ENCODE data around the gene TBX15. TPM values are rescaled to one million over a fixed set of nuclear protein-coding genes. Genes with fewer than 3 reads are reported as not detected.

Gene TBX15
- total RNA-seq, 1 donor from 2014 or later = 0.15 TPM

DNA sequence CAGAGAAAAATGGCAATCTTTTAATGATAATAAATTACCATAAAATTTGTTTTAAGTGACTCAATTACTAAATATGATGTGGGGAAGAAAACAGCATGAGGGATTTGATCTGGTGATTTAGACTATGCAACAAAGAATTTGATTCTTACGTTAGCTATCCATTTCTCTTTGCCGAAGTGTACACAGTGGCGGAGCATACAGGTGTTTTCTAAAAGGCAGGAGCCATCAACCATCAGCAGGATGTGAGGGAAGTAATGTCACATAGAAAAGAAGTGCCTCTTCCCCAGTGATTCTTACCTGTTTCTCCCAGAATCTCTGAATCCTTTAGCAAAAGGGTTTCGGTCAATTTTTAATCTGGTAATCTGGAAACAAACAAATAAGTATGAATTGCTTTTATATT, 74.3 kb downstream of the TBX15 start:
- no peak for ATAC-seq
- no peaks in the 10 kb centered on the region for H3K27me3 ChIP-seq (ENCODE audit: low read depth)
- no peaks in the 10 kb centered on the region for H3K9me3 ChIP-seq
- H3K4me1 ChIP-seq = no peaks in the 10 kb centered on the region
- DNase-seq = no peak
- intact Hi-C loops (cut with DNase I) = no loop called here
- H3K4me3 ChIP-seq = no peak overlapping the region
- no peaks in the 10 kb centered on the region for H3K36me3 ChIP-seq
- no peak overlapping the region for H3K27ac ChIP-seq
- TF ChIP-seq, protein P1, sequence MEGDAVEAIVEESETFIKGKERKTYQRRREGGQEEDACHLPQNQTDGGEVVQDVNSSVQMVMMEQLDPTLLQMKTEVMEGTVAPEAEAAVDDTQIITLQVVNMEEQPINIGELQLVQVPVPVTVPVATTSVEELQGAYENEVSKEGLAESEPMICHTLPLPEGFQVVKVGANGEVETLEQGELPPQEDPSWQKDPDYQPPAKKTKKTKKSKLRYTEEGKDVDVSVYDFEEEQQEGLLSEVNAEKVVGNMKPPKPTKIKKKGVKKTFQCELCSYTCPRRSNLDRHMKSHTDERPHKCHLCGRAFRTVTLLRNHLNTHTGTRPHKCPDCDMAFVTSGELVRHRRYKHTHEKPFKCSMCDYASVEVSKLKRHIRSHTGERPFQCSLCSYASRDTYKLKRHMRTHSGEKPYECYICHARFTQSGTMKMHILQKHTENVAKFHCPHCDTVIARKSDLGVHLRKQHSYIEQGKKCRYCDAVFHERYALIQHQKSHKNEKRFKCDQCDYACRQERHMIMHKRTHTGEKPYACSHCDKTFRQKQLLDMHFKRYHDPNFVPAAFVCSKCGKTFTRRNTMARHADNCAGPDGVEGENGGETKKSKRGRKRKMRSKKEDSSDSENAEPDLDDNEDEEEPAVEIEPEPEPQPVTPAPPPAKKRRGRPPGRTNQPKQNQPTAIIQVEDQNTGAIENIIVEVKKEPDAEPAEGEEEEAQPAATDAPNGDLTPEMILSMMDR (IDR thresholded peaks at IDR 0.05) = no peak

- Histone ChIP-seq H3K4me1 (no peaks in the 10 kb centered on the region), H3K27ac (no peak overlapping the region), H3K4me3 (no peak overlapping the region), H3K27me3 (ENCODE audit: low read depth) (no peaks in the 10 kb centered on the region), H3K9me3 (no peaks in the 10 kb centered on the region), H3K36me3 (no peaks in the 10 kb centered on the region)
- TF ChIP-seq, protein P1 (IDR thresholded peaks at IDR 0.05) = no peak
- DNase-seq = no peak
- intact Hi-C loops (cut with DNase I) = no loop called here
- ATAC-seq = no peak
Observed at GRCh38 chr1:118912574-118912973, 75.6 kb downstream of the TBX15 start.

DNA sequence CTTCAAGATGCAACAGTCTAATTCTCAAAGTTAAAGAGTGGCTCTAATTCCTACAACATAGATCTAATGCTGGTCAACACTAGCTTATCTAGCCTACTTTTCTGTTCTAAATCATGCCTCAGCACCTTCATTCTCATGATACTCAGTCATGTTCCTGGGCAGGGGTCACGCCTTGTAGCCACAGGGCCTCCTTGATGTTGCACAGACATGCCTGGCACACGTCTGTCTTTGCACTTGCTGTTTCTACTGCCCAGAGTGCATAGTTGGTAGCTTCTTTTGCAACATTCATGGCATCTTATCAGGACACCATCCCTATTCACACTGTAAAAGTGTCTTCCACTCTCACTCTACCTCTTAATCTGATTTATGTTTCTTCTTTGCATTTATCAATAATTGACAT, 76.6 kb downstream of the TBX15 start:
- intact Hi-C loops (cut with DNase I) = no loop called here
- ATAC-seq (no peak), DNase-seq (no peak)
- no peak overlapping the region for H3K27ac ChIP-seq
- TF ChIP-seq, protein P1 (IDR thresholded peaks at IDR 0.05) = no peak
- H3K9me3 ChIP-seq = no peaks in the 10 kb centered on the region
- no peaks in the 10 kb centered on the region for H3K27me3 ChIP-seq (ENCODE audit: low read depth)
- H3K4me1 ChIP-seq = no peaks in the 10 kb centered on the region
- no peaks in the 10 kb centered on the region for H3K36me3 ChIP-seq
- no peak overlapping the region for H3K4me3 ChIP-seq

DNA sequence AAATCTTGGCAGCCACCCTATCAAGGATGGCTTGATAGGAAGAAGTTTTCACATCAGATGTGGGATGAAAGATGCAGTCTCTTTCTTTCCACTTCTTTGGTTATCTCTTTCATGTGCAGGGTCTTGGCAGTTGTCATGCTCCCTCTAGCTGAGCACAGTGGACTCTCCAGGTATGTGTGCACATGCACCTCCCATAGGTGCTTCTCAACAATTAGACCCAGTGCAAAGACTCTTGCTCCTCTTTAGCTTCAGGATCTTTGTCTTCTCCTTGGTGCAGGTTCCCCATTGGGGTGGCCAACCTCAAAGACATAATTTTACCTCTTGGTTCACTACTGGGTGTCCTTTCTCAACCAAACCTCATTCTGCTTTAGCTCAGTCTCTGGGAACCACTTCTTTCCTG, 80.7 kb downstream of the TBX15 start:
- Histone ChIP-seq H3K9me3 (no peaks in the 10 kb centered on the region), H3K27ac (no peak overlapping the region), H3K36me3 (no peaks in the 10 kb centered on the region), H3K4me3 (no peak overlapping the region), H3K27me3 (ENCODE audit: low read depth) (no peaks in the 10 kb centered on the region), H3K4me1 (no peaks in the 10 kb centered on the region)
- TF ChIP-seq, protein P1 (IDR thresholded peaks at IDR 0.05) = no peak
- ATAC-seq (no peak), DNase-seq (no peak)
- intact Hi-C loops (cut with DNase I) = no loop called here

DNA sequence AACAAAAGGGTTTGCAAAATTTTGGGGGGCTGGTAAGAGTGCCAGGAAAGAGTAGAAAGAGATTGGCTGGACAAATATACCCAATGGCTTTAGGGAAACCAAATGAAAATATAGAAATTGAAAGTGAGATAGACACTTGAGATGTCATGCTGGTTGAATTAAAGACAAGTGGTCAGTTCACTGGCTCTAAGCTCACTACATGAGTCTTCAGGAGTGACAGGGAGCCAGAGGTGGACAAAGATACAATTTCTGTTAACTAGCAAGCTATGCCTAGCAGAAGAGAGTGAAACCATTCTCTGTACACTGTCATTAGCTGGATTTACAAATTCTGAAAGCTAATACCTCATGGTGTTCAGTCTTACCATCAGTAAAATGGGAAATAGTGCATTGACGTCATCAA, 82.5 kb downstream of the TBX15 start:
- Histone ChIP-seq H3K27me3 (ENCODE audit: low read depth) (no peaks in the 10 kb centered on the region), H3K9me3 (no peaks in the 10 kb centered on the region), H3K36me3 (no peaks in the 10 kb centered on the region), H3K4me1 (no peaks in the 10 kb centered on the region), H3K4me3 (no peak overlapping the region), H3K27ac (no peak overlapping the region)
- intact Hi-C loops (cut with DNase I) = no loop called here
- no peak for DNase-seq
- TF ChIP-seq, protein P1 (IDR thresholded peaks at IDR 0.05) = no peak
- ATAC-seq = no peak

DNA sequence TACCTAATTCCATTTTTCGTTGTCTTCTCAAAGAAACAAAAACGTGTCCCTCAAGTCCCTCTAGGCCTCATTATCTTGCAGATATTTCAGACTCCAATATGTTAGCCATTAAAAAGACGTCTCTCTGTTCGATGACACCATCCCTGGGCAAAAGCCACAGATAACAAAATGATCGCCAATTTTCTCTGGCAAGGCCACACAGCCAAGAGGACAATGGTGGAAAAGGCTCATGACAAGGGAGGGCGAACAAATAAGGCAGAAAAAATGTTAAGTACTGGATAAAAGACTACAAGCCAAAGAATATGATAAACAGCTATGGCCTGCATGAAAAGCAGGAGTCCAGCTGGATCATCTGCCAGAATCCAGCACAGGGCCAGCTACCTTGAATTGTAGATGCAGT, 82.9 kb downstream of the TBX15 start:
- no peaks in the 10 kb centered on the region for H3K36me3 ChIP-seq
- no peak for ATAC-seq

More for the DNA sequence above, 82.9 kb downstream of the TBX15 start:
- Histone ChIP-seq H3K27ac (no peak overlapping the region), H3K4me1 (no peaks in the 10 kb centered on the region), H3K9me3 (no peaks in the 10 kb centered on the region), H3K27me3 (ENCODE audit: low read depth) (no peaks in the 10 kb centered on the region), H3K4me3 (no peak overlapping the region)
- intact Hi-C loops (cut with DNase I) = no loop called here
- TF ChIP-seq, protein P1 (IDR thresholded peaks at IDR 0.05) = no peak
- no peak for DNase-seq

Measured in lower lobe of right lung (tissue), 2 donors.